HG02981 (cell line): ENCODE results near the gene UBALD1.

ENCODE experiments used
- ATAC-seq: cut with Tn5 transposase; IDR thresholded peaks from one replicate; pipeline ENCODE4 v1.9.1; 2021; ENCODE audit warnings: mild to moderate bottlenecking, moderate library complexity; ENCODE audit not compliant: unreplicated experiment

The UBALD1 gene

DNA sequence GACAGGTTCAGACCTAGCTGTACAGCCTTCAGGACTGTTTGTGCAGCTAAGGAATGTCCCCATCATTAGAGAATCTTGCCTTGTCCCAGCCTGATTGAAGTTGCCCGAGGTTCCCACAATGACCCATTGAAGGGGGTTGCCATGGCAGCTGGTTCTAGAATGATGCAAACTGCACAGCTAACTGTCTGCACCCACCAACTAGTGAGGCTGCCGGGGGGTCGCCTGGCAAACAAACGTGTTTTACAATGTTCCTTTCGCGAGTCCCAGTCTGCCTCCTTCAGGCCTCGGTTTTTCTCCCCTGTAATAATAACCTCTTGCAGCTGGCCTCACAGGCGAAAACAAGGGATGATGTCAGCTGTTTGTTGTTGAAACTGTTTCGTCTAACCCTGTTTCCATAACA lies 53.1 kb downstream of the UBALD1 start:
- no peak for ATAC-seq
